K562 (cell line): ENCODE measurements around the gene PHB1. TPM values are rescaled to one million over a fixed set of nuclear protein-coding genes. Genes with fewer than 3 reads are reported as not detected.

Experiments used
- ATF7 ChIP-seq: fragments of 450-650 bp; IDR thresholded peaks from 2 replicates; pipeline ENCODE4 v1.7.1; 2014; ENCODE audit warnings: mild to moderate bottlenecking, moderate library complexity
- CHCHD3 ChIP-seq: fragments of 250-450 bp; sonication (Bioruptor Pico); IDR thresholded peaks from 2 replicates; pipeline ENCODE4 v2.1.2; 2022; ENCODE audit warnings: mild to moderate bottlenecking
- CLOCK ChIP-seq: fragments of 250-450 bp; sonication (Bioruptor Pico); IDR thresholded peaks from 2 replicates; pipeline ENCODE4 v1.4.0; 2020; ENCODE audit warnings: mild to moderate bottlenecking, moderate library complexity, borderline replicate concordance
- E2F1 ChIP-seq: sonication (generic); formaldehyde crosslinking; IDR thresholded peaks from 2 replicates; pipeline ENCODE4 v1.8.1; 2023; ENCODE audit warnings: mild to moderate bottlenecking, missing genetic modification reagents, moderate library complexity
- HNRNPUL1 ChIP-seq: fragments of 200-400 bp; formaldehyde crosslinking; IDR thresholded peaks from 2 replicates; pipeline ENCODE4 v1.6.1; 2017; ENCODE audit warnings: low read length
- IFI16 ChIP-seq: fragments of 250-450 bp; sonication (Bioruptor Pico); IDR thresholded peaks from 2 replicates; pipeline ENCODE4 v2.1.2; 2022; ENCODE audit warnings: mild to moderate bottlenecking, inconsistent platforms
- KLF13 ChIP-seq: fragments of 450-650 bp; IDR thresholded peaks from 2 replicates; pipeline ENCODE4 v1.6.1; 2016; ENCODE audit warnings: missing genetic modification characterization, low read depth, mild to moderate bottlenecking, missing compliant biosample characterization, moderate library complexity, borderline replicate concordance
- NFXL1 ChIP-seq: fragments of 450-650 bp; formaldehyde crosslinking; IDR thresholded peaks from 2 replicates; pipeline ENCODE4 v1.4.0; 2021; ENCODE audit warnings: mild to moderate bottlenecking
- SMAD3 ChIP-seq: fragments of 450-650 bp; formaldehyde crosslinking; conservative IDR thresholded peaks from 2 replicates; pipeline ENCODE4 v1.4.0; 2020; ENCODE audit warnings: mild to moderate bottlenecking
- TFE3 ChIP-seq: fragments of 450-650 bp; formaldehyde crosslinking; IDR thresholded peaks from 2 replicates; pipeline ENCODE4 v1.4.0; 2020; ENCODE audit warnings: mild to moderate bottlenecking, mixed read lengths
- TRIM25 ChIP-seq: fragments of 450-650 bp; IDR thresholded peaks from 2 replicates; pipeline ENCODE4 v1.7.0; 2016; ENCODE audit warnings: borderline replicate concordance
- ZBTB11 ChIP-seq, 3 experiments: fragments of 200-800 bp in 1 of 3; fragments of 250-450 bp in 1 of 3; fragments of 450-650 bp in 1 of 3; sonication (Bioruptor Pico) in 1 of 3; sonication (Bioruptor generic) in 1 of 3; formaldehyde crosslinking in 1 of 3; IDR thresholded peaks; 2 replicates each; pipeline versions ENCODE4 v1.6.1 to v1.8.0; 2016 to 2022; ENCODE audit warnings: mild to moderate bottlenecking in 2 of 3, missing genetic modification characterization in 2 of 3, missing compliant biosample characterization in 1 of 3, moderate library complexity in 1 of 3
- ZNF518B ChIP-seq: fragments of 250-450 bp; sonication (Bioruptor Pico); IDR thresholded peaks from 2 replicates; pipeline ENCODE4 v1.5.0; 2021; ENCODE audit warnings: mild to moderate bottlenecking, moderate library complexity
- polyA plus RNA-seq, 8 experiments: library from polyadenylated mRNA; depleted of rRNA in 4 of 8; stranded (reverse) in 5 of 8; unstranded in 3 of 8; fragments of >200 nt; fragmentation: Nextera tagmentation in 2 of 8; fragmentation: Illumina TruSeq in 1 of 8; extraction: Ambion mirVana in 2 of 8; extraction: Trizol in 1 of 8; gene quantifications; 2 replicates each; pipeline versions ENCODE4 v1.2.1 to v1.2.3, GENCODE V29; 2011 to 2014; ENCODE audit warnings: inconsistent platforms in 1 of 8, missing spikeins in 1 of 8
- total RNA-seq, 7 experiments: library from RNA; depleted of rRNA in 6 of 7; stranded (reverse); fragments of >200 nt in 6 of 7; fragmentation: Illumina TruSeq in 2 of 7; extraction: Trizol in 2 of 7; gene quantifications; 2 replicates each; pipeline versions ENCODE4 v1.2.1 to v1.2.3, GENCODE V29; 2011 to 2021; ENCODE audit warnings: low replicate concordance in 1 of 7

The PHB1 gene
- total and polyA plus RNA-seq, 9 of the 15 experiments (the other 6 are each of a cell fraction or from before 2014, with no cell fraction given): 191 to 818 (median 349) TPM

GRCh38 chr17:49369760-49370159 is 44.9 kb downstream of the PHB1 start (continued):
- TF ChIP-seq ZNF518B (CRISPR knock-in tag) (no peak), TFE3 (no peak), CHCHD3 (CRISPR knock-in tag) (no peak), TRIM25 (no peak), E2F1 (CRISPR knock-in tag) (no peak), ATF7 (no peak), HNRNPUL1 (no peak), SMAD3 (CRISPR knock-in tag) (no peak), IFI16 (no peak), CLOCK (CRISPR knock-in tag) (no peak), ZBTB11 (CRISPR knock-in tag; IDR thresholded peaks at IDR 0.05) (no peak), KLF13 (tag) (no peak), NFXL1 (no peak)
